NCI-H345 (cell line): ENCODE data around the gene FAM120B.
"Not testable (repeated sequence)": the region's sequence is repeated elsewhere in the genome, so short reads cannot be mapped to it uniquely, and the experiment has no call there.

Experiments used
- DNase-seq: peaks from one replicate; lab custom pipeline; 2025; lab: John Stamatoyannopoulos, UW

FAM120B gene

GRCh38 chr6:170297576-170298330 is 8.8 kb upstream of the FAM120B start:
- peak; percentile 30 for DNase-seq

GRCh38 chr6:170298688-170299087 is 7.9 kb upstream of the FAM120B start:
- DNase-seq = no peak

GRCh38 chr6:170301184-170301583 is 5.4 kb upstream of the FAM120B start:
- no peak for DNase-seq

- no peak for DNase-seq
These were observed 694 bp upstream of the FAM120B start for GRCh38 chr6:170305805-170306323.

GRCh38 chr6:170307080-170307545 is 555 bp downstream of the FAM120B start:
- DNase-seq = no peak

- no peak for DNase-seq
These were observed 2.2 kb downstream of the FAM120B start for GRCh38 chr6:170308761-170309160.

- DNase-seq = no peak
These were observed 5.1 kb downstream of the FAM120B start for GRCh38 chr6:170311696-170312095.

- DNase-seq = no peak
These were observed 6.3 kb downstream of the FAM120B start for GRCh38 chr6:170312876-170313275.

GRCh38 chr6:170313716-170314295 is 7.2 kb downstream of the FAM120B start:
- no peak for DNase-seq

- DNase-seq = no peak
These were observed 8.4 kb downstream of the FAM120B start for GRCh38 chr6:170314983-170315382.

- no peak for DNase-seq
These were observed 9.5 kb downstream of the FAM120B start for GRCh38 chr6:170316071-170316470.

GRCh38 chr6:170317076-170317475 is 10.5 kb downstream of the FAM120B start:
- DNase-seq = no peak

- DNase-seq = no peak
These were observed 11.2 kb downstream of the FAM120B start for GRCh38 chr6:170317718-170318117.

- DNase-seq = no peak
These were observed 22.8 kb downstream of the FAM120B start for GRCh38 chr6:170329321-170329720.

GRCh38 chr6:170335199-170335598 is 28.6 kb downstream of the FAM120B start:
- not testable (repeated sequence) for DNase-seq

GRCh38 chr6:170344631-170345576 is 38.3 kb downstream of the FAM120B start:
- peak; percentile 20 for DNase-seq

- DNase-seq = no peak
These were observed 39.1 kb downstream of the FAM120B start for GRCh38 chr6:170345662-170346061.

GRCh38 chr6:170346649-170347048 is 40.1 kb downstream of the FAM120B start:
- DNase-seq = no peak

- DNase-seq = no peak
These were observed 40.5 kb downstream of the FAM120B start for GRCh38 chr6:170347091-170347490.

- no peak for DNase-seq
These were observed 41.4 kb downstream of the FAM120B start for GRCh38 chr6:170347975-170348374.

- not testable (repeated sequence) for DNase-seq
These were observed 44.9 kb downstream of the FAM120B start for GRCh38 chr6:170351456-170351855.

GRCh38 chr6:170355190-170355589 is 48.6 kb downstream of the FAM120B start:
- not testable (repeated sequence) for DNase-seq
